ENCODE data around the gene SNX30. TPM values are rescaled to one million over a fixed set of nuclear protein-coding genes. Genes with fewer than 3 reads are reported as not detected.

SNX30 gene
- polyA plus RNA-seq, 1 of the 3 experiments (the other 2 are of a cell fraction), result 2.7 TPM

GRCh38 chr9:112792670-112793069 lies 42.1 kb downstream of the SNX30 start (continued):
- TF ChIP-seq PBX3 (IDR thresholded peaks at IDR 0.05) (no peak), RAD21 (IDR thresholded peaks at IDR 0.05; ENCODE audit: low read length) (no peak), POLR2AphosphoS5 (IDR thresholded peaks at IDR 0.05; ENCODE audit: low read depth, low read length) (no peak), YY1 (IDR thresholded peaks at IDR 0.05; ENCODE audit: low read depth) (no peak), ELF1 (IDR thresholded peaks at IDR 0.05) (no peak), FOSL2 (IDR thresholded peaks at IDR 0.05; ENCODE audit: borderline replicate concordance, low read depth) (no peak), TAF1 (IDR thresholded peaks at IDR 0.05; ENCODE audit: borderline replicate concordance, low read depth, low read length) (no peak), FOXJ3 (CRISPR knock-in tag; IDR thresholded peaks at IDR 0.05) (no peak), SIN3A (IDR thresholded peaks at IDR 0.05; ENCODE audit: borderline replicate concordance, low read depth, low read length) (no peak), TCF12 (IDR thresholded peaks at IDR 0.05) (no peak), MEF2A (IDR thresholded peaks at IDR 0.05; ENCODE audit: borderline replicate concordance, low read depth) (no peak)

GRCh38 chr9:112793213-112793810 lies 42.8 kb downstream of the SNX30 start:
- Histone ChIP-seq H3F3A (replicated peaks; ENCODE audit: insufficient read depth) (no peaks in the 10 kb centered on the region), H3K27ac (ENCODE audit: low read depth in 2 of 2, low read length in 1 of 2) (no peak overlapping the region), H3K4me1 (ENCODE audit: control insufficient read depth in 1 of 2, insufficient read depth in 2 of 2, low read depth in 1 of 2, low read length in 1 of 2) (peaks cover 0 to 3% of the 10 kb centered on the region in 2 experiments; a peak in 2 of 4 replicates), H3K36me3 (replicated peaks in 1 of 2; ENCODE audit: control insufficient read depth in 1 of 2, insufficient read depth in 2 of 2, low read length in 1 of 2) (no peaks in the 10 kb centered on the region), H3K79me2 (ENCODE audit: insufficient read depth) (peaks cover 3% of the 10 kb centered on the region; the same call in 1 of the 2 replicates), H4K20me1 (ENCODE audit: insufficient read depth) (no peaks in the 10 kb centered on the region), H3K27me3 (ENCODE audit: insufficient read depth) (no peaks in the 10 kb centered on the region), H3K4me3 (ENCODE audit: low read depth in 2 of 2, low read length in 1 of 2) (no peak overlapping the region), H2AFZ (ENCODE audit: low read depth) (no peak overlapping the region), H3K4me2 (no peak overlapping the region), H3K9me3 (no peaks in the 10 kb centered on the region), H3K9me2 (no peaks in the 10 kb centered on the region), H3K9ac (no peak overlapping the region)
- POLR2A ChIA-PET, result no interaction called here
- CTCF ChIA-PET, result interaction anchor here (0.6 to 1.3 kb wide), 6 partner anchors 10 to 674 kb away, joined by 3 to 5 read pairs (median 3); partner anchors contain the start of gene INIP
- TF ChIP-seq EP300 (IDR thresholded peaks at IDR 0.05; ENCODE audit: borderline replicate concordance in 1 of 2, low read depth in 1 of 2, low read length in 1 of 2) (no peak), RXRA (IDR thresholded peaks at IDR 0.05; ENCODE audit: borderline replicate concordance, low read depth) (no peak), ELF1 (IDR thresholded peaks at IDR 0.05) (no peak), SIN3A (IDR thresholded peaks at IDR 0.05; ENCODE audit: borderline replicate concordance, low read depth, low read length) (no peak), GABPA (IDR thresholded peaks at IDR 0.05; ENCODE audit: low read depth) (no peak), GATA2 (CRISPR knock-in tag; IDR thresholded peaks at IDR 0.05) (no peak), CHD2 (IDR thresholded peaks at IDR 0.05; ENCODE audit: low read length, partially characterized antibody) (no peak), NFIC (IDR thresholded peaks at IDR 0.05; ENCODE audit: borderline replicate concordance) (no peak), SMC3 (IDR thresholded peaks at IDR 0.05; ENCODE audit: low read depth, low read length) (peak; percentile 66), RAD21 (IDR thresholded peaks at IDR 0.05; ENCODE audit: low read length) (peak; percentile 69), MAX (IDR thresholded peaks at IDR 0.05; ENCODE audit: low read depth) (peak; percentile 10; the same call in 1 of the 2 replicates), CTCF (IDR thresholded peaks at IDR 0.05) (peak; percentile 68), POLR2AphosphoS5 (IDR thresholded peaks at IDR 0.05; ENCODE audit: low read depth, low read length) (no peak), IRF3 (IDR thresholded peaks at IDR 0.05; ENCODE audit: low read depth, low read length) (no peak), TEAD4 (IDR thresholded peaks at IDR 0.05; ENCODE audit: borderline replicate concordance, insufficient read depth) (no peak), FOSL2 (IDR thresholded peaks at IDR 0.05; ENCODE audit: borderline replicate concordance, low read depth) (no peak)
- 71% methylated on average over 5 of the region's 5 CpGs for WGBS (ENCODE audit: low lambda C conversion rate)
- peak; percentile 59 for DNase-seq

All from SK-N-SH (cell line).